ENCODE measurements around the gene SLC6A11. TPM values are rescaled to one million over a fixed set of nuclear protein-coding genes. Genes with fewer than 3 reads are reported as not detected.

Gene SLC6A11
- total RNA-seq, 1 donor from 2014 or later, result not detected

GRCh38 chr3:10964537-10965167, 148.6 kb downstream of the SLC6A11 start:
- intact Hi-C loops (cut with micrococcal nuclease), result no loop called here
- DNase-seq (no peak), ATAC-seq (peak; percentile 28)

GRCh38 chr3:10968401-10968800, 152.4 kb downstream of the SLC6A11 start:
- peak; percentile 48 for ATAC-seq
- no peak for DNase-seq
- intact Hi-C loops (cut with micrococcal nuclease), result no loop called here

- intact Hi-C loops (cut with micrococcal nuclease), result no loop called here
- ATAC-seq, result no peak
- no peak for DNase-seq
These were observed 154.4 kb downstream of the SLC6A11 start for GRCh38 chr3:10970306-10970960.

- ATAC-seq (no peak), DNase-seq (no peak)
- intact Hi-C loops (cut with micrococcal nuclease), result no loop called here
These were observed 156.2 kb downstream of the SLC6A11 start for GRCh38 chr3:10972072-10972782.

GRCh38 chr3:10973046-10973595, 157.1 kb downstream of the SLC6A11 start:
- ATAC-seq (no peak), DNase-seq (no peak)
- intact Hi-C loops (cut with micrococcal nuclease), result no loop called here

GRCh38 chr3:10974131-10974530, 158.1 kb downstream of the SLC6A11 start:
- DNase-seq, result no peak
- intact Hi-C loops (cut with micrococcal nuclease), result no loop called here
- no peak for ATAC-seq

GRCh38 chr3:10974746-10975375, 158.8 kb downstream of the SLC6A11 start:
- ATAC-seq (no peak), DNase-seq (no peak)
- intact Hi-C loops (cut with micrococcal nuclease), result no loop called here

GRCh38 chr3:10975695-10976234, 159.7 kb downstream of the SLC6A11 start:
- DNase-seq (no peak), ATAC-seq (no peak)
- intact Hi-C loops (cut with micrococcal nuclease), result no loop called here

GRCh38 chr3:10976770-10977169, 160.7 kb downstream of the SLC6A11 start:
- intact Hi-C loops (cut with micrococcal nuclease), result no loop called here
- no peak for ATAC-seq

GRCh38 chr3:10977892-10978510, 162.0 kb downstream of the SLC6A11 start:
- ATAC-seq (no peak), DNase-seq (no peak)
- intact Hi-C loops (cut with micrococcal nuclease), result no loop called here

More at GRCh38 chr3:10976770-10977169, 160.7 kb downstream of the SLC6A11 start:
- no peak for DNase-seq

GRCh38 chr3:10978956-10979355, 162.9 kb downstream of the SLC6A11 start:
- ATAC-seq (no peak), DNase-seq (no peak)
- intact Hi-C loops (cut with micrococcal nuclease), result no loop called here

- intact Hi-C loops (cut with micrococcal nuclease), result no loop called here
- peak; percentile 41 for ATAC-seq
- no peak for DNase-seq
These were observed 164.3 kb downstream of the SLC6A11 start for GRCh38 chr3:10980312-10980711.

- DNase-seq, result no peak
- no peak for ATAC-seq
- intact Hi-C loops (cut with micrococcal nuclease), result no loop called here
These were observed 165.0 kb downstream of the SLC6A11 start for GRCh38 chr3:10981031-10981430.

- intact Hi-C loops (cut with micrococcal nuclease), result no loop called here
- ATAC-seq (peak; percentile 32), DNase-seq (no peak)
These were observed 165.9 kb downstream of the SLC6A11 start for GRCh38 chr3:10981961-10982360.

- DNase-seq (no peak), ATAC-seq (no peak)
- intact Hi-C loops (cut with micrococcal nuclease), result no loop called here
These were observed 166.8 kb downstream of the SLC6A11 start for GRCh38 chr3:10982782-10983181.

- ATAC-seq (peak; percentile 67), DNase-seq (no peak)
- intact Hi-C loops (cut with micrococcal nuclease), result no loop called here
These were observed 167.3 kb downstream of the SLC6A11 start for GRCh38 chr3:10983219-10983916.

- DNase-seq, result no peak
- ATAC-seq, result no peak
- intact Hi-C loops (cut with micrococcal nuclease), result no loop called here
These were observed 168.4 kb downstream of the SLC6A11 start for GRCh38 chr3:10984371-10984896.

- ATAC-seq (no peak), DNase-seq (no peak)
- intact Hi-C loops (cut with micrococcal nuclease), result no loop called here
These were observed 169.2 kb downstream of the SLC6A11 start for GRCh38 chr3:10985181-10985580.
